SU-DHL-6 (cell line): Measurements from ENCODE around the gene PRDM16.

Experiments
- H2AFZ ChIP-seq: fragments of 200-600 bp; sonication (generic); 2 replicates; pipeline ENCODE4 v1.6.1; 2014; ENCODE audit warnings: low read depth, mild to moderate bottlenecking, moderate library complexity, mixed read lengths, antibody characterized with exemption, low read length; ENCODE audit not compliant: severe bottlenecking
- H3F3A ChIP-seq: fragments of 200-600 bp; shearing (Covaris generic); 2 replicates; pipeline ENCODE4 v1.6.0; 2016; ENCODE audit warnings: antibody characterized with exemption, mild to moderate bottlenecking; ENCODE audit not compliant: insufficient read depth
- H3K27ac ChIP-seq: fragments of 200-600 bp; sonication (generic); 2 replicates; pipeline ENCODE4 v1.5.1; 2016; ENCODE audit warnings: low read depth, mild to moderate bottlenecking, low read length, moderate library complexity, mixed read lengths
- H3K27me3 ChIP-seq: fragments of 200-600 bp; sonication (generic), shearing (Covaris generic); 2 replicates; pipeline ENCODE4 v1.6.0; 2014; ENCODE audit warnings: mild to moderate bottlenecking, low read length
- H3K36me3 ChIP-seq: fragments of 200-600 bp; sonication (generic); 2 replicates; pipeline ENCODE4 v1.6.1; 2014; ENCODE audit warnings: mild to moderate bottlenecking, low read length, mixed read lengths
- H3K4me2 ChIP-seq: fragments of 300-600, 200-600 bp; shearing (Covaris generic), sonication (generic); 2 replicates; pipeline ENCODE4 v1.6.0; 2014; ENCODE audit warnings: low read length, low read depth, mild to moderate bottlenecking; ENCODE audit not compliant: poor library complexity, severe bottlenecking
- H3K4me3 ChIP-seq: fragments of 200-600 bp; sonication (generic); 2 replicates; pipeline ENCODE4 v1.5.1; 2014; ENCODE audit warnings: antibody characterized with exemption, low read length, mild to moderate bottlenecking, mixed read lengths; ENCODE audit not compliant: insufficient read depth, poor library complexity, severe bottlenecking
- H3K79me2 ChIP-seq: fragments of 200-600 bp; sonication (generic); 2 replicates; pipeline ENCODE4 v1.6.1; 2014; ENCODE audit warnings: mild to moderate bottlenecking, low read length, moderate library complexity; ENCODE audit not compliant: insufficient read depth
- H3K9ac ChIP-seq: fragments of 200-600 bp; sonication (generic); 2 replicates; pipeline ENCODE4 v1.7.0; 2014; ENCODE audit warnings: mild to moderate bottlenecking, low read length
- H3K9me2 ChIP-seq: fragments of 200-600 bp; sonication (generic); replicated peaks from 2 replicates; pipeline ENCODE4 v1.6.1; 2014; ENCODE audit warnings: low read length; ENCODE audit not compliant: insufficient read depth
- H3K9me3 ChIP-seq: fragments of 200-600 bp; sonication (generic); 2 replicates; pipeline ENCODE4 v1.6.1; 2014; ENCODE audit warnings: low read length, mixed read lengths; ENCODE audit not compliant: insufficient read depth
- H4K20me1 ChIP-seq: fragments of 200-600 bp; sonication (generic); 2 replicates; pipeline ENCODE4 v1.6.1; 2014; ENCODE audit warnings: low read depth, mild to moderate bottlenecking, antibody characterized with exemption, low read length, moderate library complexity, mixed read lengths
- CTCF ChIP-seq: fragments of 200-600 bp; sonication (generic); IDR thresholded peaks from one replicate; pipeline ENCODE4 v1.5.1; 2017; ENCODE audit warnings: antibody characterized with exemption, mild to moderate bottlenecking, low read length, moderate library complexity; ENCODE audit not compliant: insufficient read depth, poor library complexity, severe bottlenecking
- EZH2phosphoT487 ChIP-seq: fragments of 200-600 bp; sonication (generic), shearing (Covaris generic); conservative IDR thresholded peaks from 2 replicates; pipeline ENCODE4 v1.6.1; 2018; ENCODE audit warnings: mild to moderate bottlenecking, antibody characterized with exemption, low read length, moderate library complexity, mixed read lengths

PRDM16 gene

GRCh38 chr1:3101124-3101939 is 32.3 kb downstream of the PRDM16 start:
- H3K9me3 ChIP-seq, result no peaks in the 10 kb centered on the region
- H3K27ac ChIP-seq, result no peak overlapping the region
- no peak overlapping the region for H3K4me2 ChIP-seq
- no peak overlapping the region for H3K4me3 ChIP-seq
- no peaks in the 10 kb centered on the region for H3F3A ChIP-seq
- H3K9me2 ChIP-seq, result no peaks in the 10 kb centered on the region
- no peaks in the 10 kb centered on the region for H3K79me2 ChIP-seq
- no peaks in the 10 kb centered on the region for H3K36me3 ChIP-seq
- H2AFZ ChIP-seq, result no peak overlapping the region
- no peaks in the 10 kb centered on the region for H4K20me1 ChIP-seq
- H3K27me3 ChIP-seq, result no peaks in the 10 kb centered on the region
- H3K9ac ChIP-seq, result no peak overlapping the region
- TF ChIP-seq EZH2phosphoT487 (no peak), CTCF (no peak)

GRCh38 chr1:3102641-3103040 is 33.6 kb downstream of the PRDM16 start:
- no peaks in the 10 kb centered on the region for H4K20me1 ChIP-seq
- no peak overlapping the region for H3K4me2 ChIP-seq
- H3K36me3 ChIP-seq, result no peaks in the 10 kb centered on the region
- no peak overlapping the region for H3K9ac ChIP-seq
- H2AFZ ChIP-seq, result no peak overlapping the region
- no peak overlapping the region for H3K27ac ChIP-seq
- no peaks in the 10 kb centered on the region for H3K9me2 ChIP-seq
- H3K4me3 ChIP-seq, result no peak overlapping the region
- TF ChIP-seq EZH2phosphoT487, result no peak
- no peaks in the 10 kb centered on the region for H3K79me2 ChIP-seq
- no peaks in the 10 kb centered on the region for H3K9me3 ChIP-seq
- H3F3A ChIP-seq, result no peaks in the 10 kb centered on the region
- H3K27me3 ChIP-seq, result no peaks in the 10 kb centered on the region

GRCh38 chr1:3103967-3104677 is 35.1 kb downstream of the PRDM16 start:
- H3K9me2 ChIP-seq, result no peaks in the 10 kb centered on the region
- H3K4me2 ChIP-seq, result no peak overlapping the region
- H2AFZ ChIP-seq, result no peak overlapping the region
- H3K36me3 ChIP-seq, result no peaks in the 10 kb centered on the region
- H3F3A ChIP-seq, result no peaks in the 10 kb centered on the region
- no peaks in the 10 kb centered on the region for H3K79me2 ChIP-seq
- no peak overlapping the region for H3K27ac ChIP-seq
- no peak for TF ChIP-seq EZH2phosphoT487
- no peak for TF ChIP-seq CTCF
- H3K9ac ChIP-seq, result no peak overlapping the region
- no peaks in the 10 kb centered on the region for H3K27me3 ChIP-seq
- H4K20me1 ChIP-seq, result no peaks in the 10 kb centered on the region
- H3K4me3 ChIP-seq, result no peak overlapping the region
- no peaks in the 10 kb centered on the region for H3K9me3 ChIP-seq
